ENCODE results near the gene STARD5. TPM values are rescaled to one million over a fixed set of nuclear protein-coding genes. Genes with fewer than 3 reads are reported as not detected.

The STARD5 gene
- total RNA-seq, 1 experiment from 2014 or later: 2.3 TPM

DNA sequence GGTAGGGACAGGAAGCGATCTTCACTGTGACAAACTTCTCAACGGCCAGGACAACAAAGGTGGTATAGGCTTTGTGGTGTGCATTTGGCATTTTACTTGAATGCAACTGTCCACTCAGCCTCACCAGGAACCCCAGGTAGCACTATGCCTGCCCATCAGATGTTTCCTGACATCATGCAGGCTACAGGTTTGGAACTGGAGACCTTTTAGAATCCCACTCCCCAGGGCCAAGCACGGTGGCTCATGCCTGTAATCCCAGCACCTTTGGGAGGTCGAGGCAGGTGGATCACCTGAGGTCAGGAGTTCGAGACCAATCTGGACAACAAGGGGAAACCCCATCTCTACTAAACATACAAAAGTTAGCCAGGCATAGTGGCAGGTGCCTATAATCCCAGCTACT is 9.6 kb downstream of the STARD5 start:
- Mint-ChIP-seq H3K4me3 (no peak overlapping the region; a peak in 1 of 5 replicates), H3K4me1 (no peaks in the 10 kb centered on the region), H3K36me3 (ENCODE audit: insufficient read depth in 1 of 3, low read depth in 3 of 3) (peaks cover 13 to 39% (median 23%) of the 10 kb centered on the region in 3 experiments), H3K27ac (no peak overlapping the region), H3K9me3 (no peaks in the 10 kb centered on the region), H3K27me3 (ENCODE audit: low read depth) (no peaks in the 10 kb centered on the region; the same call in 1 of the 2 replicates)
- TF ChIP-seq, protein P1, sequence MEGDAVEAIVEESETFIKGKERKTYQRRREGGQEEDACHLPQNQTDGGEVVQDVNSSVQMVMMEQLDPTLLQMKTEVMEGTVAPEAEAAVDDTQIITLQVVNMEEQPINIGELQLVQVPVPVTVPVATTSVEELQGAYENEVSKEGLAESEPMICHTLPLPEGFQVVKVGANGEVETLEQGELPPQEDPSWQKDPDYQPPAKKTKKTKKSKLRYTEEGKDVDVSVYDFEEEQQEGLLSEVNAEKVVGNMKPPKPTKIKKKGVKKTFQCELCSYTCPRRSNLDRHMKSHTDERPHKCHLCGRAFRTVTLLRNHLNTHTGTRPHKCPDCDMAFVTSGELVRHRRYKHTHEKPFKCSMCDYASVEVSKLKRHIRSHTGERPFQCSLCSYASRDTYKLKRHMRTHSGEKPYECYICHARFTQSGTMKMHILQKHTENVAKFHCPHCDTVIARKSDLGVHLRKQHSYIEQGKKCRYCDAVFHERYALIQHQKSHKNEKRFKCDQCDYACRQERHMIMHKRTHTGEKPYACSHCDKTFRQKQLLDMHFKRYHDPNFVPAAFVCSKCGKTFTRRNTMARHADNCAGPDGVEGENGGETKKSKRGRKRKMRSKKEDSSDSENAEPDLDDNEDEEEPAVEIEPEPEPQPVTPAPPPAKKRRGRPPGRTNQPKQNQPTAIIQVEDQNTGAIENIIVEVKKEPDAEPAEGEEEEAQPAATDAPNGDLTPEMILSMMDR (conservative IDR thresholded peaks at IDR 0.05): no peak
- no peak overlapping the region for H2BK20ac ChIP-seq (ENCODE audit: low read depth, low read length, poor library complexity, severe bottlenecking)
- no peaks in the 10 kb centered on the region for H3K27me3 ChIP-seq (ENCODE audit: insufficient read depth, low read length)
- no peaks in the 10 kb centered on the region for H3K9me3 ChIP-seq (ENCODE audit: control insufficient read depth, low read depth, low read length)
- H3K27ac ChIP-seq (ENCODE audit: insufficient read length, low read depth, low read length): no peak overlapping the region
- no peak overlapping the region for H3K14ac ChIP-seq (ENCODE audit: insufficient read depth, low read length)
- H3K4ac ChIP-seq (ENCODE audit: low read depth, low read length): no peak overlapping the region
- no peak overlapping the region for H2AK5ac ChIP-seq (ENCODE audit: insufficient read length, low read length)
- no peak overlapping the region for H3K56ac ChIP-seq (ENCODE audit: insufficient read length, low read depth, low read length)
- H4K20me1 ChIP-seq (ENCODE audit: control insufficient read depth, insufficient read depth, insufficient read length): no peaks in the 10 kb centered on the region
- no peak overlapping the region for H2AFZ ChIP-seq (ENCODE audit: low read length)
- H2BK120ac ChIP-seq (ENCODE audit: low read depth, low read length, poor library complexity, severe bottlenecking): no peak overlapping the region
- no peak overlapping the region for H3K9ac ChIP-seq (ENCODE audit: extremely low read depth, insufficient read length, low read length)
- H3K4me1 ChIP-seq (ENCODE audit: insufficient read depth, low read length): no peaks in the 10 kb centered on the region
- no peak overlapping the region for H4K91ac ChIP-seq (ENCODE audit: insufficient read length, low read depth, low read length)
- no peak overlapping the region for H2BK5ac ChIP-seq (ENCODE audit: insufficient read length, low read length)
- no peak overlapping the region for H3K18ac ChIP-seq (ENCODE audit: insufficient read length, low read depth, low read length)
- no peak overlapping the region for H4K8ac ChIP-seq (replicated peaks; ENCODE audit: insufficient read length, low read depth, low read length)
- H3K23me2 ChIP-seq (ENCODE audit: insufficient read length, low read depth, low read length, poor library complexity, severe bottlenecking): no peaks in the 10 kb centered on the region
- H2BK12ac ChIP-seq (ENCODE audit: insufficient read length, low read depth, low read length): no peak overlapping the region
- no peak overlapping the region for H2BK15ac ChIP-seq (ENCODE audit: low read depth, low read length)
- no peaks in the 10 kb centered on the region for H3K79me1 ChIP-seq (ENCODE audit: insufficient read depth, low read depth, low read length, poor library complexity, severe bottlenecking)
- no peak overlapping the region for H3T11ph ChIP-seq (ENCODE audit: low read length)
- H4K5ac ChIP-seq (ENCODE audit: insufficient read length, low read depth, low read length): no peak overlapping the region
- WGBS (ENCODE audit: extremely low coverage, insufficient read length, low lambda C conversion rate): no CpG with 5 or more reads among the region's 5 CpGs
- DNase-seq: no peak
- H3K4me2 ChIP-seq (ENCODE audit: insufficient read depth, insufficient read length, low read length): no peak overlapping the region
- H3K23ac ChIP-seq (ENCODE audit: insufficient read length, low read depth, low read length): no peak overlapping the region
- H3K79me2 ChIP-seq (ENCODE audit: insufficient read depth, low read length): no peaks in the 10 kb centered on the region
